HCT116 (cell line): Measurements from ENCODE around the gene PIK3CA. TPM values are rescaled to one million over a fixed set of nuclear protein-coding genes. Genes with fewer than 3 reads are reported as not detected.

Experiments
- ATAC-seq: fragments of 200-7000 bp; cut with Tn5 transposase; 2 replicates; pipeline ENCODE4 v1.9.1; 2020; ENCODE audit warnings: mild to moderate bottlenecking, moderate library complexity
- BruUV-seq: library from RNA; stranded (reverse); fragments of 400-500 nt; replicated peaks from 2 replicates; lab custom pipeline; 2021; lab: Mats Ljungman, UMichigan
- CTCF ChIA-PET: fragments of 300-600 bp; sonication (Branson Sonifier 250); formaldehyde crosslinking; loops from one replicate; lab custom pipeline; 2021; ENCODE audit warnings: antibody characterized with exemption; lab: Charles Lee
- POLR2A ChIA-PET: fragments of 300-600, 350-600 bp; sonication (Branson Sonifier 250); formaldehyde crosslinking; loops from one replicate; lab custom pipeline; 2021; ENCODE audit warnings: antibody characterized with exemption; lab: Charles Lee
- RAD21 ChIA-PET, 2 experiments: fragments of 300-600 bp; sonication (Branson Sonifier 250); formaldehyde crosslinking; loops; one replicate each; lab custom pipeline; 2023; ENCODE audit warnings: low total read pairs in 2 of 2; ENCODE audit not compliant: uncharacterized antibody in 2 of 2, unreplicated experiment in 2 of 2, low non-redundant PET in 1 of 2; lab: Charles Lee
- DNase-seq: peaks from one replicate; pipeline ENCODE4 v3.0.0-alpha.2; 2010; ENCODE audit warnings: low read depth, low spot score
- H2AFZ ChIP-seq: fragments of 200-600 bp; shearing (Covaris generic), sonication (generic); 2 replicates; pipeline ENCODE4 v1.6.1; 2017; ENCODE audit warnings: low read depth, mixed run types, mixed read lengths, antibody characterized with exemption, low read length; ENCODE audit not compliant: poor library complexity, severe bottlenecking
- H3K27ac ChIP-seq: 2 replicates; pipeline ENCODE4 v1.5.1; 2012; ENCODE audit warnings: low read depth, low read length
- H3K27me3 ChIP-seq: fragments of 200-600 bp; sonication (generic); 2 replicates; pipeline ENCODE4 v1.6.1; 2016; ENCODE audit warnings: mixed run types, low read length, mixed read lengths; ENCODE audit not compliant: insufficient read depth
- H3K36me3 ChIP-seq, 2 experiments: fragments of 200-500 bp in 1 of 2; fragments of 200-600 bp in 1 of 2; sonication (Bioruptor generic) in 1 of 2; sonication (generic) in 1 of 2; 2 replicates each; pipeline versions ENCODE4 v1.5.1 to v1.6.1; 2014 to 2016; ENCODE audit warnings: low read length in 2 of 2, inconsistent platforms in 1 of 2, mixed read lengths in 1 of 2, mixed run types in 1 of 2; ENCODE audit not compliant: insufficient read depth in 2 of 2, control insufficient read depth in 1 of 2
- H3K4me1 ChIP-seq, 2 experiments: fragments of 200-600 bp in 1 of 2; sonication (generic) in 1 of 2; 2 replicates each; pipeline versions ENCODE4 v1.5.1 to v1.6.1; 2012 to 2017; ENCODE audit warnings: low read length in 2 of 2, inconsistent platforms in 1 of 2, mild to moderate bottlenecking in 1 of 2, mixed read lengths in 1 of 2, mixed run types in 1 of 2, moderate library complexity in 1 of 2; ENCODE audit not compliant: insufficient read depth in 2 of 2, control insufficient read depth in 1 of 2
- H3K4me2 ChIP-seq: fragments of 200-600 bp; sonication (generic); 2 replicates; pipeline ENCODE4 v1.6.1; 2017; ENCODE audit warnings: mixed run types, low read length, mixed read lengths
- H3K4me3 ChIP-seq, 2 experiments: fragments of 200-600 bp in 1 of 2; sonication (generic) in 1 of 2; replicated peaks in 1 of 2; 2 replicates each; pipeline ENCODE4 v1.5.1; 2011 to 2016; ENCODE audit warnings: low read length in 2 of 2, control low read depth in 1 of 2, low read depth in 1 of 2, mild to moderate bottlenecking in 1 of 2, mixed read lengths in 1 of 2, mixed run types in 1 of 2
- H3K79me2 ChIP-seq: fragments of 200-600 bp; sonication (generic); 2 replicates; pipeline ENCODE4 v1.6.1; 2017; ENCODE audit warnings: mild to moderate bottlenecking, mixed run types, low read length, moderate library complexity, mixed read lengths; ENCODE audit not compliant: insufficient read depth
- H3K9ac ChIP-seq: fragments of 200-600 bp; sonication (generic); 2 replicates; pipeline ENCODE4 v1.6.1; 2016; ENCODE audit warnings: low read length, mixed read lengths
- H3K9me2 ChIP-seq: fragments of 200-600 bp; sonication (generic), shearing (Covaris generic); 2 replicates; pipeline ENCODE4 v1.6.1; 2017; ENCODE audit warnings: mixed run types, mild to moderate bottlenecking, moderate library complexity; ENCODE audit not compliant: insufficient read depth
- H3K9me3 ChIP-seq, 2 experiments: fragments of 200-500 bp in 1 of 2; fragments of 200-600 bp in 1 of 2; sonication (Bioruptor generic) in 1 of 2; sonication (generic) in 1 of 2; 2 replicates each; pipeline ENCODE4 v1.6.1; 2014 to 2017; ENCODE audit warnings: low read length in 2 of 2, mixed read lengths in 2 of 2, inconsistent platforms in 1 of 2, low read depth in 1 of 2, mild to moderate bottlenecking in 1 of 2, mixed run types in 1 of 2, moderate library complexity in 1 of 2; ENCODE audit not compliant: control insufficient read depth in 1 of 2, insufficient read depth in 1 of 2
- H4K20me1 ChIP-seq: fragments of 200-600 bp; sonication (generic), shearing (Covaris generic); 2 replicates; pipeline ENCODE4 v1.6.1; 2017; ENCODE audit warnings: mixed run types, mild to moderate bottlenecking, moderate library complexity; ENCODE audit not compliant: insufficient read depth
- CBX3 ChIP-seq: IDR thresholded peaks from 2 replicates; pipeline ENCODE4 v1.6.1; 2012; ENCODE audit warnings: low read depth
- CEBPB ChIP-seq: IDR thresholded peaks from 2 replicates; pipeline ENCODE4 v1.6.1; 2012; ENCODE audit warnings: low read depth
- EGR1 ChIP-seq: IDR thresholded peaks from 2 replicates; pipeline ENCODE4 v1.6.1; 2012; ENCODE audit warnings: low read depth
- EZH2 ChIP-seq: fragments of 200-600 bp; sonication (generic); IDR thresholded peaks from 2 replicates; pipeline ENCODE4 v1.6.1; 2017; ENCODE audit warnings: antibody characterized with exemption, mixed run types
- EZH2phosphoT487 ChIP-seq: fragments of 200-600 bp; IDR thresholded peaks from 2 replicates; pipeline ENCODE4 v1.6.1; 2018; ENCODE audit warnings: antibody characterized with exemption, borderline replicate concordance
- JUND ChIP-seq: IDR thresholded peaks from 2 replicates; pipeline ENCODE4 v1.6.1; 2012
- POLR2AphosphoS5 ChIP-seq: IDR thresholded peaks from 2 replicates; pipeline ENCODE4 v1.6.1; 2011; ENCODE audit warnings: mild to moderate bottlenecking, low read depth, low read length, moderate library complexity
- RAD21 ChIP-seq: IDR thresholded peaks from 2 replicates; pipeline ENCODE4 v1.6.1; 2012; ENCODE audit warnings: low read depth, mild to moderate bottlenecking
- SIN3A ChIP-seq: IDR thresholded peaks from 2 replicates; pipeline ENCODE4 v1.6.1; 2012; ENCODE audit warnings: low read depth
- SP1 ChIP-seq: IDR thresholded peaks from 2 replicates; pipeline ENCODE4 v1.6.1; 2012; ENCODE audit warnings: low read depth
- SRF ChIP-seq: IDR thresholded peaks from 2 replicates; pipeline ENCODE4 v1.6.1; 2012; ENCODE audit warnings: low read depth
- YY1 ChIP-seq: IDR thresholded peaks from 2 replicates; pipeline ENCODE4 v1.6.1; 2011; ENCODE audit warnings: low read length, low read depth, moderate library complexity, mild to moderate bottlenecking; ENCODE audit not compliant: insufficient replicate concordance; ENCODE audit errors: extremely low read depth
- ZFX ChIP-seq: fragments of 450-650 bp; IDR thresholded peaks from 2 replicates; pipeline ENCODE4 v1.6.1; 2017
- ZNF274 ChIP-seq: fragments of 200-500 bp; sonication (Bioruptor generic); IDR thresholded peaks from 2 replicates; pipeline ENCODE4 v1.6.1; 2014; ENCODE audit warnings: mild to moderate bottlenecking, low read depth, low read length, inconsistent platforms
- intact Hi-C: fragments of 100-400 bp; cut with micrococcal nuclease; formaldehyde crosslinking; loops from 2 replicates; pipeline ENCODE4 v1.10.0; 2022
- total RNA-seq: library from RNA; stranded (reverse); gene quantifications from one replicate; pipeline ENCODE4 v1.2.1, GENCODE V29; 2021; ENCODE audit not compliant: unreplicated experiment

The PIK3CA gene
- total RNA-seq, 1 experiment from 2014 or later, result 17.9 TPM

DNA sequence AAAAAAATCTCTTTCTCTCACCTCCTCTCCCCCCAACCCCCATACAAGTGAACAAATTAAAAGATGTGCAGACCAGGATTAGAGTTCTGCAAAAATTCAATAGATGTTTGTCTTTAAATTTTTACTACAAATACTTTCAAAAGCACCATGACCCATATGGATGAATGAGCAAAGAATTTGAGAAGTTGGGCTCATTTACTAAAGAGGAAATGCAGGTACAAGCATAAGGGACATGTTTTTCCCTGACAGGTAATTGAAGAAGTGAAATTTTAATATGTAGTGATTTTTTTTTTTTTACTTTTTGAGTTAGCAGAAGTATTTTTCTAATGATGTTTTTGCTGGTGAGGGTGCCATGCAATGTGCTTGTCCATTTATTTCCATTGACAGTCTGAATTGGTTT lies 15.3 kb downstream of the PIK3CA start:
- H3K27me3 ChIP-seq, result no peaks in the 10 kb centered on the region
- no peak for DNase-seq
- no peak overlapping the region for H3K9ac ChIP-seq
- H3K79me2 ChIP-seq, result no peaks in the 10 kb centered on the region
- no peaks in the 10 kb centered on the region for H3K9me2 ChIP-seq
- no peak for TF ChIP-seq POLR2AphosphoS5
- no peak for TF ChIP-seq JUND
- TF ChIP-seq EZH2phosphoT487, result no peak
- no peak for TF ChIP-seq RAD21
- no peak for TF ChIP-seq EZH2
- TF ChIP-seq SIN3A, result no peak
- no peak for TF ChIP-seq EGR1
- TF ChIP-seq SP1, result no peak
- no peak for TF ChIP-seq YY1
- TF ChIP-seq ZFX, result no peak
- no peak for TF ChIP-seq ZNF274
- TF ChIP-seq SRF, result no peak
- TF ChIP-seq, all 23 proteins: peak for 0
- CTCF ChIA-PET, result no interaction called here
- Histone ChIP-seq H3K4me2 (no peak overlapping the region), H4K20me1 (no peaks in the 10 kb centered on the region), H3K4me3 (no peak overlapping the region), H3K4me1 (no peaks in the 10 kb centered on the region), H2AFZ (no peak overlapping the region), H3K9me3 (no peaks in the 10 kb centered on the region), H3K27ac (no peak overlapping the region), H3K36me3 (no peaks in the 10 kb centered on the region)
- POLR2A ChIA-PET, result no interaction called here
- no TSS peak for BruUV-seq
- RAD21 ChIA-PET, result no interaction called here
- no peak for ATAC-seq
- intact Hi-C loops, result no loop called here

DNA sequence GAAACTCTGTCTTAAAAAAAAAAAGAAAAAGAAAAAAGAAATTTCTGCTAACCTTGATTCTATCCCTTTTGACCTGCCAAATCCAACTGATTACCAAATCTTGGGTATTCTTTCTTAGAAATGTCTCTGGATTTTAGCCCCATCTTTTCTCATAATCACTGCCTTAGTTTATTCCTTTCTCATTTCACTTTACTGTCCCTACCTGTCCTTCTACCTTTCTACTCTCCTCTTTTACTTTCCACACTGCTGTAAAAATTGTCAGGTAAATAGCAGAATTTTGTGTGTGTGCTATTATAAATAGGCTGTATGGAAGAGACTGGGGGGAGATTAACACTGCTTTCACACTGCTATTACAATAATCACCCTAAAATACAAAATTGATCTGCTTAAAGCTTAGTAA lies 16.7 kb downstream of the PIK3CA start:
- Histone ChIP-seq H3K36me3 (no peaks in the 10 kb centered on the region), H2AFZ (no peak overlapping the region), H3K9me2 (no peaks in the 10 kb centered on the region), H3K9ac (no peak overlapping the region), H3K79me2 (0 out of 2 replicates have a peak, but pooled peaks cover 3% of the 10 kb centered on the region), H3K27me3 (no peaks in the 10 kb centered on the region), H3K9me3 (no peaks in the 10 kb centered on the region), H3K4me2 (no peak overlapping the region), H3K4me3 (no peak overlapping the region), H3K4me1 (no peaks in the 10 kb centered on the region), H4K20me1 (no peaks in the 10 kb centered on the region)
- RAD21 ChIA-PET, result no interaction called here
- CTCF ChIA-PET, result no interaction called here
- POLR2A ChIA-PET, result no interaction called here
- ATAC-seq, result no peak
- intact Hi-C loops, result no loop called here
- TF ChIP-seq CEBPB (no peak), YY1 (no peak), CBX3 (no peak)
- TF ChIP-seq, all 23 proteins: peak for 0
- H3K27ac ChIP-seq, result no peak overlapping the region
- no peak for DNase-seq
- BruUV-seq, result no TSS peak
